ENCODE measurements around the gene CPM. TPM values are rescaled to one million over a fixed set of nuclear protein-coding genes. Genes with fewer than 3 reads are reported as not detected.
"Not testable (repeated sequence)": the region's sequence is repeated elsewhere in the genome, so short reads cannot be mapped to it uniquely, and the experiment has no call there.

The CPM gene
- total and polyA plus RNA-seq, 4 donors, result 0.56 to 26.6 (median 18.1) TPM

DNA sequence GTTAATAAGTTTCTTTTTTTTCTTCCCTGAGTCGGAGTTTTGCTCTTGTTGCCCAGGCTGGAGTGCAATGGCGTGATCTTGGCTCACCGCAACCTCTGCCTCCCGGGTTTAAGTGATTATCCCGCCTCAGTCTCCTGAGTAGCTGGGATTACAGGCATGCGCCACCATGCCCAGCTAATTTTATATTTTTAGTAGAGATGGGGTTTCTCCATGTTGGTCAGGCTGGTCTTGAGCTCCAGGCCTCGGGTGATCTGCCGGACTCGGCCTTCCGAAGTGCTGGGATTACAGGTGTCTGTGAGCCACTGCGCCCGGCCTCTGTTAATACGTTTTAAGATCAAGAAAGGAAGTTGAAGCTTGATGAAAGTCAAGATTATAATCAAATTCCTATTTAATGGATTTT, 113.5 kb downstream of the CPM start:
- H3K27ac ChIP-seq (ENCODE audit: low read depth in 1 of 2, low read length in 2 of 2); ATAC-seq (ENCODE audit: low FRiP score); H3K27me3 ChIP-seq (ENCODE audit: control insufficient read depth in 1 of 2, insufficient read depth in 2 of 2, low read length in 1 of 2); intact Hi-C loops (cut with DNase I); H3K9me3 ChIP-seq (ENCODE audit: control insufficient read depth, low read length); H3K36me3 ChIP-seq (ENCODE audit: control insufficient read depth in 1 of 2, insufficient read depth in 2 of 2, low read length in 1 of 2); H3K4me1 ChIP-seq (ENCODE audit: control insufficient read depth in 1 of 2, insufficient read depth in 2 of 2, low read length in 2 of 2); DNase-seq; H3K4me3 ChIP-seq (ENCODE audit: low read length in 2 of 2): not testable (repeated sequence)
- WGBS, 2 donors, result 92 to 94% methylated on average over 13 of the region's 13 CpGs

DNA sequence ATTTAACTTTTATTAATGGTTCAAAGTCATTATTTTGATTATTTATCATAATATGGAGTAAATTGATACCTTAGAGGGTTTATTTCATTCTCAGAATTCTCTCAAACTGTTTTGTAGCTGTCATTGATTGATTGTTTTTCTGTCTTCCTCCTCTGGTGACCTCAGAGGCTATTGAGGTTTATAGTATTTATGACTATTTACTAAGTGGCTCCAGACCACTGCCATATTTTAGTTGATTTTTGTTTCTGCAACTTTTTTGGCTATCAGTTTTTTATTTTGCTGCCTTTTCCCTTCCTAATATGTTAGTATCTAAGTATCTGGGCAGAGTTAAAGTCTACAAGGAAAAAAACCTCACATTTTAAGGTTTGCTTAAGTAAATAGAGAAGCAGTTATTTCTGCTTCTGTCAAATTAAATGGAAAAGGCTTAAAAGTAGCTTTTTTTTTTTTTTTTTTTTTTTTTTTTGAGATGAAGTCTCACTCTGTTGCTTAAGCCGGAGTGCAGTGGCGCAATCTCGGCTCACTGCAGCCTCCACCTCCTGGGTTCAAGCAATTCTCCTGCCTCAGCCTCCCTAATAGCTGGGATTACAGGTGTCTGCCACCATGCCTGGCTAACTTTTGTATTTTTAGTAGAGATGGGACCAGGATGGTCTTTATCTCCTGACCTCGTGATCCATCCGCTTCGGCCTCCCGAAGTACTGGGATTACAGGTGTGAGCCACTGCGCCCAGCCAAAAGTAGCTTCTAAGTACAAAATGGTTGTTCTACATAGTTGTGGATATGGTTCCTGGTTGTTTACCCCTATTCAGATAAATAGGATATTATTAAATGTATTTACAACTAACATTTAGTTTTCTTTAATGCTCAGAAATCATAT, 116.8 kb downstream of the CPM start:
- intact Hi-C loops (cut with DNase I), result no loop called here
- no peak overlapping the region for H3K27ac ChIP-seq (ENCODE audit: low read depth in 1 of 2, low read length in 2 of 2)
- no peak overlapping the region for H3K4me3 ChIP-seq (ENCODE audit: low read length in 2 of 2)
- H3K27me3 ChIP-seq (ENCODE audit: control insufficient read depth in 1 of 2, insufficient read depth in 2 of 2, low read length in 1 of 2), result no peaks in the 10 kb centered on the region
- DNase-seq (no peak), ATAC-seq (ENCODE audit: low FRiP score) (no peak)
- no peaks in the 10 kb centered on the region for H3K9me3 ChIP-seq (ENCODE audit: control insufficient read depth, low read length)
- peaks cover 0 to 2% of the 10 kb centered on the region in 2 donors for H3K36me3 ChIP-seq (ENCODE audit: control insufficient read depth in 1 of 2, insufficient read depth in 2 of 2, low read length in 1 of 2)
- WGBS, 2 donors, result 96 to 97% methylated on average over 8 of the region's 8 CpGs
- no peaks in the 10 kb centered on the region for H3K4me1 ChIP-seq (ENCODE audit: control insufficient read depth in 1 of 2, insufficient read depth in 2 of 2, low read length in 2 of 2)

DNA sequence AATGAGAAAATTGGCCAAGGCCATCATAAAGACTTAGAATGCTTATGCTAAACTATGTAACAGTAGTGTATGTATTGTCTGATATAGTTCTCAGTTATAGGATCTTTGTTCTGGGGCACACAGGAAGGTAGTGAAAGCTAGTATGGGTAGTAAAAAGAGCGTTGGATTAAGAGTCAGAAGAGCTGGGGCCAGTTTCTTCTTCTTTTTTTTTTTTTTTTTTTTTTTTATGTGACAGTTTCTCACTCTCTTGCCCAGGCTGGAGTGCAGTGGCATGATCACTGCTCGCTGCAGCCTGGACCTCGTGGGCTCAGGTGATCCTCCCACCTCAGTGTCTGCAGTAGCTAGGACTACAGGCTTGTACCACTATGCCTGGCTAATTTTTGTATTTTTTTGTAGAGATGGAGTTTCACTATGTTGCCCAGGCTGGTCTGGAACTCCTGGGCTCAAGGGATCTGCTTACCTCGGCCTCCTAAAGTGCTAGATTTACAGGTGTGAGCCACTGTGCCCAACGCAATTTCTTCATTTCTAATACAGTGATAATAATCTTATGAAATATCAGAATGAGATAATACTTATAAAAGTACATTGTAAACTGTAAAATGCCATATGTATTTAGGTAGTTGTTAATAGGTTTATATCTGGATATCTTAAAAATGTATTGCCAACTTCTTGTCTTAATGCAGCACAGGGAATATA, 117.6 kb downstream of the CPM start:
- intact Hi-C loops (cut with DNase I), result no loop called here
- 74% methylated on average over 5 of the region's 5 CpGs for WGBS, 2 donors
- Histone ChIP-seq H3K36me3 (ENCODE audit: control insufficient read depth in 1 of 2, insufficient read depth in 2 of 2, low read length in 1 of 2) (peaks cover 0 to 2% of the 10 kb centered on the region in 2 donors), H3K27ac (ENCODE audit: low read depth in 1 of 2, low read length in 2 of 2) (no peak overlapping the region), H3K27me3 (ENCODE audit: control insufficient read depth in 1 of 2, insufficient read depth in 2 of 2, low read length in 1 of 2) (no peaks in the 10 kb centered on the region), H3K4me3 (ENCODE audit: low read length in 2 of 2) (no peak overlapping the region), H3K4me1 (ENCODE audit: control insufficient read depth in 1 of 2, insufficient read depth in 2 of 2, low read length in 2 of 2) (no peaks in the 10 kb centered on the region), H3K9me3 (ENCODE audit: control insufficient read depth, low read length) (no peaks in the 10 kb centered on the region)
- no peak for DNase-seq
- no peak for ATAC-seq (ENCODE audit: low FRiP score)

DNA sequence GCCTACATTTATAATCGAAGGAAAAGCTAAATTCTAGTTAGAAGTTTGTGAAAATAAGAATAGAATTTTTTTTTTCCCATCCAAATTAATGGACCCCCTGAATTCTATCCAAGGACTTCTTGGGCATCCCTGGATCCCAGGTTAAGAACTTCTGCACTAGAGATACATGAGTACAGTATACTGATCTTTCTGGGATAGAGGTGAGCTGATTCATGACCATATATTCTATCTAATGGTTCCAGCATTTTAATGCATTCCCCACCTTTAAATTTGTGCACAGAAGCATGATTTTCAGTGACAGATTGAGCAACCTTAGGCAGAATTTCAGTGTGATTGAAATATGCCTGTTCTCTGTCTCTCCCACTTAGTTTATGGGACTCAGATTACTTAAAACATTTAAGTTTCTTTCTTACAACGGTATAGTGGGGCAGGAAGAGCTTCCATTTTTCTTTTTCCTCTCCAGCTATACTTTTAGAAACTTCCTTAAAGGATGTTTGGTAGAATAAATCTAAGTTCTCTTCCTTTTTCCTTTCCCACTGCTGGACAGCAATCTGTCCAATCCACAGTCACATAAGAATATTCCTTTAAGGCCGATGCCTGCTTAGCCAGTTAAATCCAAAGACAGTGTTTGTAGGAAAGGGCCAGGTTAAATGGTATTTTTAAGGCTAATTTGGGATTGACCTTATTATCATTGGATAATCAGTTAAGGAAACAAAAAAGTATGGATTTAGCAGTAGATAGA, 118.3 kb downstream of the CPM start:
- no peaks in the 10 kb centered on the region for H3K4me1 ChIP-seq (ENCODE audit: control insufficient read depth in 1 of 2, insufficient read depth in 2 of 2, low read length in 2 of 2)
- intact Hi-C loops (cut with DNase I), result no loop called here
- no peaks in the 10 kb centered on the region for H3K9me3 ChIP-seq (ENCODE audit: control insufficient read depth, low read length)
- H3K27ac ChIP-seq (ENCODE audit: low read depth in 1 of 2, low read length in 2 of 2), result no peak overlapping the region
- DNase-seq (no peak), ATAC-seq (ENCODE audit: low FRiP score) (no peak)
- peaks cover 0 to 2% of the 10 kb centered on the region in 2 donors for H3K36me3 ChIP-seq (ENCODE audit: control insufficient read depth in 1 of 2, insufficient read depth in 2 of 2, low read length in 1 of 2)
- H3K4me3 ChIP-seq (ENCODE audit: low read length in 2 of 2), result no peak overlapping the region
- no peaks in the 10 kb centered on the region for H3K27me3 ChIP-seq (ENCODE audit: control insufficient read depth in 1 of 2, insufficient read depth in 2 of 2, low read length in 1 of 2)
- 75 to 87% methylated on average over 3 of the region's 3 CpGs for WGBS, 2 donors

DNA sequence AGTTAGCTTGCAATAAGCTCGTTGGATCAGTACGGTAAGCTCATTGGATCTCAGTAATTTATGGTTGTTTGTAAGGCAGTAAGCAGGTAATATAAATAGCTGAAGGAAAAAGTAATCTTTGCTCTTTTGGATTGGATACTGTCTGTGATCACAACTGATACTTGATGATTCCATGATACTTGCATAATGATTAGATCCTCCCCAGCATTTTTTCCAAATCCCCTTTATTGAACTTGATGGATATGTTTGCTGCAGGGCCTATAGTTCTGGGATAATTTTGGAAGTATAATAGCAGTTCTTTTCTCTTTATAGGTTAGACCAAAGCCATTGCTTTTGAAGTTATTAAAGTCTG, 119.8 kb downstream of the CPM start:
- H3K36me3 ChIP-seq (ENCODE audit: control insufficient read depth in 1 of 2, insufficient read depth in 2 of 2, low read length in 1 of 2), result peaks cover 0 to 2% of the 10 kb centered on the region in 2 donors
- intact Hi-C loops (cut with DNase I), result no loop called here
- no peaks in the 10 kb centered on the region for H3K4me1 ChIP-seq (ENCODE audit: control insufficient read depth in 1 of 2, insufficient read depth in 2 of 2, low read length in 2 of 2)
- DNase-seq (no peak), ATAC-seq (ENCODE audit: low FRiP score) (no peak)
- no peak overlapping the region for H3K4me3 ChIP-seq (ENCODE audit: low read length in 2 of 2)
- 75 to 78% methylated on average over 2 of the region's 2 CpGs for WGBS, 2 donors
- H3K27ac ChIP-seq (ENCODE audit: low read depth in 1 of 2, low read length in 2 of 2), result no peak overlapping the region
- no peaks in the 10 kb centered on the region for H3K27me3 ChIP-seq (ENCODE audit: control insufficient read depth in 1 of 2, insufficient read depth in 2 of 2, low read length in 1 of 2)
- H3K9me3 ChIP-seq (ENCODE audit: control insufficient read depth, low read length), result no peaks in the 10 kb centered on the region

DNA sequence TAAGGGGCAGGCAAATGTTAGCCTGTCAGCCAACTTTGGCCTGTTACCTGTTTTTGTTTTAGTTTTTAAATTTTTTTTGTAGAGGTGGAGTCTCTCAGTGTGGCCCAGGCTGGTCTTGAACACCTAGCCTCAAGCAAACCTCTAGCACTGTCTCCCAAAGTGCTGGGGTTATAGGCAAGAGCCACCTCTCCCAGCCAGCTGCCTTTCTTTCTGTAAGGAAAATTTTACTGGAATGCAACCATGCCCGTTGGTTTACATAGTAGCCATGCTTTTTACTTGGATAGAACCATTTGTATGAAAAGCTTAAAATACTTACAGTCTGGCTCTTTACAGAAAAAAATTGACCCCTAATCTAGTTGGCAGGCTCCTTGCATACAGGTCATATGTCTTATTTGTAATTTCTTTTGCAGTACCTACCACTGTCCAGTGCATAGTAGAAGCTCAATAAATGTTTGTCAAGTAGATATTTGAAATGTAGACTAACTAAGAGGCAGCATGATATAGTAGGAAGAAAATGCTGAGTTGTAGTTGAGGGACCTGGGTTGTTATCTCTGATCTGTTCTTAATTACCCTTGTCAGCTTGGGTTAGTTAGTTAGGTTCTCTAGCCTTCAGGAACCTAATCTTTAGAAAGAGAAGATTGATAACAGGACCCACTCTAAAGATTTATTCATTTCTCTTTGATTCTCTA, 120.3 kb downstream of the CPM start:
- DNase-seq, result no peak
- intact Hi-C loops (cut with DNase I), result no loop called here
- Histone ChIP-seq H3K4me3 (ENCODE audit: low read length in 2 of 2) (no peak overlapping the region), H3K27ac (ENCODE audit: low read depth in 1 of 2, low read length in 2 of 2) (no peak overlapping the region), H3K27me3 (ENCODE audit: control insufficient read depth in 1 of 2, insufficient read depth in 2 of 2, low read length in 1 of 2) (no peaks in the 10 kb centered on the region), H3K9me3 (ENCODE audit: control insufficient read depth, low read length) (no peaks in the 10 kb centered on the region), H3K4me1 (ENCODE audit: control insufficient read depth in 1 of 2, insufficient read depth in 2 of 2, low read length in 2 of 2) (no peaks in the 10 kb centered on the region), H3K36me3 (ENCODE audit: control insufficient read depth in 1 of 2, insufficient read depth in 2 of 2, low read length in 1 of 2) (peaks cover 0 to 2% of the 10 kb centered on the region in 2 donors)
- 26% methylated on average over 1 of the region's 1 CpG for WGBS, 2 donors
- ATAC-seq (ENCODE audit: low FRiP score), result no peak

DNA sequence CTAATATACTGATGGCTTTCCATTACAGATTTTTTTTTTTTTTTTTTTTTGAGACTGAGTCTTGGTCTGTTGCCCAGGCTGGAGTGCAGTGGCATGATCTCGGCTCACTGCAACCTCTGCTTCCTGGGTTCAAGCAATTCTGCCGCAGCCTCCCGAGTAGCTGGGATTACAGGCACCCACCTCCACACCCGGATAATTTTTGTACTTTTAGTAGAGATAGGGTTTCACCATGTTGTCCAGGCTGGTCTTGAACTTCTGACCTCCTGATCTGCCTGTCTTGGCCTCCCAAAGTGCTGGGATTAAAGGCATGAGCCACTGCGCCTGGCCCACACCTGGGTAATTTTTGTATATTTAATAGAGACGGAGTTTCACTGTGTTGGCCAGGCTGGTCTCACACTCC, 121.4 kb downstream of the CPM start:
- H3K27me3 ChIP-seq (ENCODE audit: control insufficient read depth in 1 of 2, insufficient read depth in 2 of 2, low read length in 1 of 2); H3K4me3 ChIP-seq (ENCODE audit: low read length in 2 of 2); intact Hi-C loops (cut with DNase I); H3K36me3 ChIP-seq (ENCODE audit: control insufficient read depth in 1 of 2, insufficient read depth in 2 of 2, low read length in 1 of 2); ATAC-seq (ENCODE audit: low FRiP score); H3K27ac ChIP-seq (ENCODE audit: low read depth in 1 of 2, low read length in 2 of 2); DNase-seq; H3K9me3 ChIP-seq (ENCODE audit: control insufficient read depth, low read length); H3K4me1 ChIP-seq (ENCODE audit: control insufficient read depth in 1 of 2, insufficient read depth in 2 of 2, low read length in 2 of 2): not testable (repeated sequence)
- 73 to 77% methylated on average over 6 of the region's 6 CpGs for WGBS, 2 donors

DNA sequence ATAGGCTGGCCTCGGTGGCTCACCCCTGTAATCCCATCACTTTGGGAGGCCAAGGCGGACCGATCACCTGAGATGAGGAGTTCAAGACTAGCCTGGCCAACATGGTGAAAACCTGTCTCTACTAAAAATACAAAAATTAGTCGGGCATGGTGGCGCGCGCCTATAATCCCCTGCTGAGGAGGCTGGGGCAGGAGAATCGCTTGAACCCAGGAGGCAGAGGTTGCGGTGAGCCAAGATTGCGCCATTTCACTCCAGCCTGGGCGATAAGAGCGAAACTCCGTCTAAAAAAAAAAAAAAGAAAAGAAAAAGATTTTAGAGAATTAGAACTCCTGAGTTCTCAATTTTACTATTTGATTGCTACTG, 123.0 kb downstream of the CPM start:
- WGBS, 2 donors, result 96% methylated on average over 13 of the region's 13 CpGs
- H3K27ac ChIP-seq (ENCODE audit: low read depth in 1 of 2, low read length in 2 of 2); H3K4me1 ChIP-seq (ENCODE audit: control insufficient read depth in 1 of 2, insufficient read depth in 2 of 2, low read length in 2 of 2); intact Hi-C loops (cut with DNase I); H3K27me3 ChIP-seq (ENCODE audit: control insufficient read depth in 1 of 2, insufficient read depth in 2 of 2, low read length in 1 of 2); H3K36me3 ChIP-seq (ENCODE audit: control insufficient read depth in 1 of 2, insufficient read depth in 2 of 2, low read length in 1 of 2); ATAC-seq (ENCODE audit: low FRiP score); DNase-seq; H3K4me3 ChIP-seq (ENCODE audit: low read length in 2 of 2); H3K9me3 ChIP-seq (ENCODE audit: control insufficient read depth, low read length): not testable (repeated sequence)
